Glutamatergic neuron (in vitro differentiated cells): ENCODE measurements around the gene NHS. TPM values are rescaled to one million over a fixed set of nuclear protein-coding genes. Genes with fewer than 3 reads are reported as not detected.

Experiments used
- DNase-seq: peaks from one replicate; pipeline ENCODE4 v3.0.0; 2022
- H3K27ac Mint-ChIP-seq: one replicate; pipeline ENCODE4 v1.8.0; 2020; ENCODE audit warnings: mild to moderate bottlenecking, mixed read lengths, inconsistent platforms; ENCODE audit not compliant: unreplicated experiment
- H3K27me3 Mint-ChIP-seq: one replicate; pipeline ENCODE4 v1.8.0; 2020; ENCODE audit warnings: mild to moderate bottlenecking, moderate library complexity, mixed read lengths, inconsistent platforms; ENCODE audit not compliant: unreplicated experiment
- H3K36me3 Mint-ChIP-seq: one replicate; pipeline ENCODE4 v1.8.0; 2020; ENCODE audit warnings: mild to moderate bottlenecking, mixed read lengths, inconsistent platforms; ENCODE audit not compliant: unreplicated experiment
- H3K4me1 Mint-ChIP-seq: one replicate; pipeline ENCODE4 v1.8.0; 2020; ENCODE audit warnings: mild to moderate bottlenecking, low read depth, mixed read lengths, inconsistent platforms; ENCODE audit not compliant: unreplicated experiment
- H3K4me3 Mint-ChIP-seq: one replicate; pipeline ENCODE4 v1.8.0; 2020; ENCODE audit warnings: mild to moderate bottlenecking, mixed read lengths, inconsistent platforms; ENCODE audit not compliant: unreplicated experiment
- H3K9me3 Mint-ChIP-seq: one replicate; pipeline ENCODE4 v1.8.0; 2020; ENCODE audit warnings: mild to moderate bottlenecking, moderate library complexity, mixed read lengths, inconsistent platforms; ENCODE audit not compliant: unreplicated experiment
- CTCF ChIP-seq: fragments of 200-600 bp; sonication (generic); IDR thresholded peaks from one replicate; pipeline ENCODE4 v1.5.0; 2021; ENCODE audit not compliant: partially characterized antibody, unreplicated experiment
- total RNA-seq: library from RNA; stranded (reverse); fragmentation: NEBNext Ultra II Directional; extraction: Animal tissue kit (Norgen Biotek cat#: 25700); gene quantifications from one replicate; pipeline ENCODE4 v1.2.1, GENCODE V29; 2021; ENCODE audit not compliant: unreplicated experiment

Gene NHS
- total RNA-seq, 1 donor from 2014 or later: 9.1 TPM

- no peak overlapping the region for H3K4me3 Mint-ChIP-seq
- H3K36me3 Mint-ChIP-seq: no peaks in the 10 kb centered on the region
- no peak for TF ChIP-seq CTCF
- peaks cover 8% of the 10 kb centered on the region for H3K4me1 Mint-ChIP-seq
- no peak for DNase-seq
- H3K9me3 Mint-ChIP-seq: peaks cover 2% of the 10 kb centered on the region
- no peaks in the 10 kb centered on the region for H3K27me3 Mint-ChIP-seq
- H3K27ac Mint-ChIP-seq: no peak overlapping the region
Observed at GRCh38 chrX:17471121-17471520, 96.1 kb downstream of the NHS start.

GRCh38 chrX:17471861-17472260 lies 96.9 kb downstream of the NHS start:
- no peak for DNase-seq
- H3K27ac Mint-ChIP-seq: no peak overlapping the region
- peaks cover 2% of the 10 kb centered on the region for H3K9me3 Mint-ChIP-seq
- H3K4me3 Mint-ChIP-seq: no peak overlapping the region
- H3K36me3 Mint-ChIP-seq: no peaks in the 10 kb centered on the region
- no peaks in the 10 kb centered on the region for H3K27me3 Mint-ChIP-seq
- no peak for TF ChIP-seq CTCF
- H3K4me1 Mint-ChIP-seq: peaks cover 8% of the 10 kb centered on the region

- Mint-ChIP-seq H3K9me3 (peaks cover 2% of the 10 kb centered on the region), H3K27ac (no peak overlapping the region), H3K36me3 (no peaks in the 10 kb centered on the region), H3K4me1 (peaks cover 8% of the 10 kb centered on the region), H3K27me3 (no peaks in the 10 kb centered on the region), H3K4me3 (no peak overlapping the region)
- DNase-seq: no peak
- no peak for TF ChIP-seq CTCF
Observed at GRCh38 chrX:17472424-17472823, 97.4 kb downstream of the NHS start.

GRCh38 chrX:17473021-17473420 lies 98.0 kb downstream of the NHS start:
- no peaks in the 10 kb centered on the region for H3K36me3 Mint-ChIP-seq
- H3K27ac Mint-ChIP-seq: no peak overlapping the region
- H3K27me3 Mint-ChIP-seq: no peaks in the 10 kb centered on the region
- DNase-seq: no peak
- H3K9me3 Mint-ChIP-seq: peaks cover 2% of the 10 kb centered on the region
- H3K4me3 Mint-ChIP-seq: no peak overlapping the region
- peaks cover 8% of the 10 kb centered on the region for H3K4me1 Mint-ChIP-seq
- no peak for TF ChIP-seq CTCF

GRCh38 chrX:17474892-17475291 lies 99.9 kb downstream of the NHS start:
- H3K4me3 Mint-ChIP-seq: no peak overlapping the region
- no peak overlapping the region for H3K27ac Mint-ChIP-seq
- no peak for TF ChIP-seq CTCF
- DNase-seq: no peak
- peaks cover 8% of the 10 kb centered on the region for H3K4me1 Mint-ChIP-seq
- H3K9me3 Mint-ChIP-seq: peaks cover under 1% of the 10 kb centered on the region
- H3K36me3 Mint-ChIP-seq: no peaks in the 10 kb centered on the region
- no peaks in the 10 kb centered on the region for H3K27me3 Mint-ChIP-seq
